Germinal center (tissue), 1 donor: ENCODE data around the gene RAB8B.

Source experiments
- DNase-seq: peaks from one replicate; pipeline ENCODE4 v3.0.0; 2012; ENCODE audit warnings: mixed read lengths, low spot score

Gene RAB8B

DNA sequence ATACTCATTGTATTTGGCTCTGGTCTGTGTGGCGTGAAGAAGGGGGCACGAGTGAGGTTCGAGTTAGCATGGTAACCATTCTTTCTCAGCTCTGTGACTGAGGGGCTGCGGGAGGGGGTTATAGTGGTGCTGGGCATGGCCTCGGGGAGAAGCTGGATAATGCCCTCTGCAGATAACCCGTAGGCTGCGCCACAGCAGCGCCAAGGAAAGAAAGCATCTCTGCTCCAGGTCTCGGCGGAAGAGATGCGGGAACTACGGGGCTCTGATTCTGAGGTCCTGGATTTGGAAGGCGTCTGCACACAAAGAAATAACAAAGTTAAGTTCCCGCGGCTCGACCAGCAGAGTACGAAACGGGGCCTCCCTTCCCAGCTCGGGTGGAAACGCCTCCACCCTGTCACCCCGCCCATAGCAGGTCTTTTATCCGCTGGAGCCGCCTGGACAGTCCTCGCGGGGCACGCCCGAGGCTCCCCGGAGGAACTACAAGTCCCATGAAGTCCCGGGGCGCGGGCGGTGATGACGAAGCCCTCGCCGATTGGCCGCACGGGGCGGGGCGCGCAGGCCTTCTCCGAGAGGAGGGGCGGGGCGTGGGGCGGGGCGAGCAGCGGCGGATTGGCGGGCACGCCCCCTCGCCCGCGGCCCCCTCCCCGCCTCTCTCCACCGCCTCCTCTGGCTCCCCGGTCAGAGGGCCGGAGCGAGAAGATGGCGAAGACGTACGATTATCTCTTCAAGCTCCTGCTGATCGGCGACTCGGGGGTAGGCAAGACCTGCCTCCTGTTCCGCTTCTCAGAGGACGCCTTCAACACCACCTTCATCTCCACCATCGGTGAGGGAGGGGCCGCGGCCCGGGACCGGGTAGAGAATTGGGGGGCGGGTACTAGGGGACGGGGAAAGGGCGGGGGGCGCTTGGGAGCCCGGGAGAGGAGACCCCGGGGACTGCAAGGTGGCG lies at the start of gene RAB8B:
RAB8B (plus strand) TSS at position 681 of the 946 bp plus-strand sequence; CDS start at position 700, 19 bp downstream.
- DNase-seq = peak; percentile 94

DNA sequence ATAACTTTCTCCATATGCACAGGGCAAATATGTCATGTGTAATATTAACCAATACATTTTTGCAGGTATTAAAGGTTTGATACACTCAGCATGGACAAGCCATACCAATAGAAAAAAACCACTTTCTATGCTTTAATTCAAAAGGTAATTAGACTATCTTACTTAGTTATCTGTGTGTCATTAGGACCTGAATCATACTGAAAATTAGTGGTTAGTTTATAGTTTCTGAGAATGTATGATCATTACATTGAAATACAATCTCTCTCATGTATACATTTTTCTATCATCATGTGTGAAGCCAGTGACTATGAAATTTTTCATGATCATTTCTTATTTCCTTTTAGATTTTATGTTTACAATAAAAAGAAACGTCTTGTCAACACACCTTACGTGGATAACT lies 48.5 kb upstream of the RAB8B start:
- DNase-seq = no peak

DNA sequence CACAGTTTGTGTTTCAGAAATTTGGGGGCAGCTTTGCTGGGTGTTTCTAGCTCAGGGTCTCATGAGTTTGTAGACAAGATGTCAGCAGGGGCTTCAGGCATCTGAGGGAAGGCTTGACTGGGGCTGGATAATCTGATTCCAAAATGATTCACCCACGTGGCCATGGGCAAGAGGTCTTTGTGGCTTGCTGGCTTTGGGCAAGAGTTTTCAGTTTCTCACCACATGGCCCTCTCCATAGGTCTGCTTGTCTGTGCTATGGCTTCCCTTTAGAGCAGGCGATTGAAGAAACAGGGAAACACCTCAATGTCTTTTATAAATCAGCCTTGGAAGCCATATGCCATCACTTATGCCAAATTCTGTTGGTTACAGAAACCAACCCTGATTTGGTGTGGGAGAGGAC lies 44.0 kb upstream of the RAB8B start:
- no peak for DNase-seq

DNA sequence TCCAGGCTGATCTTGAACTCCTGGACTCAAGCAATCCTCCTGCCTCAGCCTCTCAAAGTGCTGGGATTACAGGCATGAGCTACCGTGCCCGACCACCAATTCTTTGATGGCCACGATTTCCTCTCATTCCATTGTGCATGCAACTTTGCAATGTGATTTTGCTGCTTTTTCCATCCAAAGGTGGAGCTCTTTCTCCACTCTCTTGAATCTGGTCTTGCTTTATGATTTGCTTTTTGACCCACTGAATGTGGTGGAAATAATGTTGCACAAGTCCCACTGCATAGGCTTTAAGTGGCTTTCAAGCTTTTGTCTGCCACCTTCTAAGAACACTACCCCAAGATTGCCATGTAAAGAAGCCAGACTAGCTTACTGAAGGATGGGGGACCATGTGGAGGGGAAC lies 42.7 kb upstream of the RAB8B start:
- no peak for DNase-seq

DNA sequence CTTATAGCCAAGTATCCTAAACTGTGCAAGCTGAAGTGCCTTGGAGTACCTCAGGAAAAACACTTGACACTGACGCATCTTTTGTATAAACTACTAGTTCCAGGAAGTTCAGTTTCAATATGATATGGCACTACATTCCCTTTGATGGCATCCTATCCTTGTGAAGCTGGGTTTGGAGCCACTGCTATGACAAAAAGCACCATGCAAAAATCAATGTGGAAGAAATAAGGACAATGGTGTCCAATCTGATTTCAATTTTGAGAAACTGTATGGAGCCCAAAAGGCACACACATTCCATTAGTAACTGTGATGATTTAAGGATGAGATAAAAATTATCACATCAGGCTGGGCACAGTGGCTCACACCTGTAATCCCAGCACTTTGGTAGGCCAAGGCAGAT lies 37.7 kb upstream of the RAB8B start:
- no peak for DNase-seq

DNA sequence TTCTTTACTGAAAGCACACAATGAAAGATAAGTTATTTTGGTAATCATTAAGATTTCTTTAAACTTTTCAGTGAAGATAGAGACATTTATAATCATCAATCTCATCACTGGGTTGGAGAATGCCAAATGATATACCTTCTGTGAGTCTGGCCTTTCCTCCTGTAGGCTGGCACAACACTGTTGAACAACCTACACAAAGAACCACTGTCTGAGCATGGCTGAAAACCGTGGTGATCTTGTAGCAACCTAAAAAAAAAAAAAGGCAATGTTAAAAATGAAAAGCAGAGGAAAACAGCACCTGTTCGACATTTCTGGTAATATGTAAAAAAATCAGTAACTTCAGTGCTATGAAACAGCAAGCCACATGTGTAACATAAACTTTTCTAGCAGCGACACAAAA lies 33.9 kb upstream of the RAB8B start:
- DNase-seq = no peak

DNA sequence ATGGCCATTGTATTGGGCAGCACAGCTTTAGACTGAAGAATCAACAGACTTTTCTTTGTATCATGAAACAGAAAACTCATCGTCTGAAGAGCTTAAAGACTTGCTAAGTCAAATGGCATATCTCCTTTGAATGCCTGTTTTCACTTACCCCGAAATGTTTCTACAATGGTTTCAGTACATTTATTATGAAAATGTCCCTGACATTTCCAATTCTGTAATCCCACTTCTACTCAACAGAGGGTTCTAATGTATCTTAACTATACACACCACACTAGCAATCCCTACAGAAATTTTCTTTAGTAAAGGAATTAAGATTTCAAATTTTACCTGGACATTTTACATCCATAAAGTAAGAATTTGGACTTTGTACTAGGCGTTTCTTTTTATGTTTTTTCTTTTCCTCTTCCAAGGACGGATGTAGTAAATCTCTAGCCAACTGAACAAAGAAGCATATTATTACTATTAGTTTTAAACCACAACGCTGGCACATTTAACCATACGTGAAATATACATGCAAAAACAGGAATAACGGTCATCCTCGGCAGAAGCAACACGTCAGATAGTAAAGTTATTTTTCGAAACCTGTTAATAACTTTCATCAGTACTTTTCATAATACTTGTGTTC lies 33.2 kb upstream of the RAB8B start:
- DNase-seq = no peak

DNA sequence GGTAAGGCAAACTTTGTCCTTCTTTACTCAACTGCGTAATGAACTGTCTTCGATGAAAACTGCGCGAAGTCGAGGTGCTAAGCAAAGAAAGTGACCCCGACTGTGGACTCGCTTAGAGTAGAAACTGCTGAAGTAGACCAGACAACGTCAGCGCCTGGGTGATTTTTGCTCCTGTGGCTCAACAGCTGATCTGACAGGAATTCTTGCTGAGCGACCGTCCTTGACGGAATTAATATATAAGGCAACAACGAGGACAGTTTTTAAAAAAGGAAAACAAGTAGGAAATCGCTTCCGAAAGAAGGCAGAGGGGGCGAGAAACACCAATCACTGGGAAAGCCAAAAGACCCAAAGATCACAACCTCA lies 32.7 kb upstream of the RAB8B start:
- peak; percentile 17 for DNase-seq

DNA sequence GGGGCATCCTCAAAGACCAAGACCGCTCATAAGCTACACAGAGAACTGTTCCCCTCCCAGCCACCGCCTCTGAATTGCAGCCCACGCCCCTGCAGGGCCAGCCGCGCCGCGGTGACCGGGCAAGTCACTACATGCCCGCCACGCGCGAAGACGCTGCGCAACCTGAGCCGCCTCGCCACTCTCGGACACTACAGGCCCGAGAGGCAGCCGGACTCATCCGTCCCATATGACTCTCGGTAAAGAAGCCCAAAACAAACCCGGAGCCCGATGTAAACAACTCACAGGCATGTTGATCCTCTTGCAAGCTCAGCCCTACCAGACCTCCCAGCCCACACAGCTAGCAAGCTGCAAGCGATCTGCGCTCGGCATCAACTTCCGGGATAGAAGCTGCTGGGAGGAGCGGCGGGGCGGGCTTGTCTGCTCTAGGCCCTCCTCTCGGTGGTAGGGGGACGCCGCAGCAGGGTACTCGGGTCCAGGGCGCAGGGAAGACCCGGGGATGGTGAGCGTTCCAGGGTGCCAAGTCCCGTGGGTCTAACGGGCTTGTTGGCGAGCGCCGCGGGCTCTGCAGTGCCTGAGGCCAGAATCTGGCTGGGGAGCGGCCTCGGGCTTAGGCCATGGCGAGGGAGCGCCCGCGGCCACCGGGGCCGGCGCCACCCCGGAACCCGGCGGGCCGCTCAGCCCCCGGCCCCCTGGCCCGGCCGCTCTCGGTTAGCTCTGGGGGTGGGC lies 32.1 kb upstream of the RAB8B start, which contains the start of gene RPS27L:
RPS27L (minus strand) TSS at position 360 of the 726 bp plus-strand sequence; CDS start at position 288, 72 bp downstream.
- peak; percentile 88 for DNase-seq

DNA sequence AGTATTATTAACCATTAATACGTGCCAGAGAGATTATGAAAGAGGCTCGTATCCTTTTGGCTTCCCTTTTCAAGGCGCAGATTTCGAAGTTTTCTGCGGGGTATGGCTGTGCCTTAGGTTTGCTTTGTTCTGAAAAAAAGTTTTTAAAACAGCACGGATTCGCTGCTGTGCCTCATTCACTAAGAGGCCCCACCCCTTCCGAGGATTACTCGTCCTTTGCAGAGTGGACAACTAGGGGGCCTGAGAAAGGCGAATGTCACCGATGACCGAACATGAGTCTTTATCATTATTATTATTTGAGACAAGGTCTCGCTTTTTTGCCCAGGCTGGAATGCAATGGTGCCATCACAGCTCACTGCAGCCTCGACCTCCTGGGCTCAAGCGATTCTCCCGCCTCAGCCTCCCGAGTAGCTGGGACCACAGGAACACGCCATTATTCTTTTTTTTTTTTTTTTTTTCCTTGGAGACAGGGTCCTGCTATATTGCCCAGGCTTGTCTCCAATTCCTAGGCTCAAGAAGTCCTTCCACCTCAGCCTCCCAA lies 31.4 kb upstream of the RAB8B start:
- peak; percentile 35 for DNase-seq

DNA sequence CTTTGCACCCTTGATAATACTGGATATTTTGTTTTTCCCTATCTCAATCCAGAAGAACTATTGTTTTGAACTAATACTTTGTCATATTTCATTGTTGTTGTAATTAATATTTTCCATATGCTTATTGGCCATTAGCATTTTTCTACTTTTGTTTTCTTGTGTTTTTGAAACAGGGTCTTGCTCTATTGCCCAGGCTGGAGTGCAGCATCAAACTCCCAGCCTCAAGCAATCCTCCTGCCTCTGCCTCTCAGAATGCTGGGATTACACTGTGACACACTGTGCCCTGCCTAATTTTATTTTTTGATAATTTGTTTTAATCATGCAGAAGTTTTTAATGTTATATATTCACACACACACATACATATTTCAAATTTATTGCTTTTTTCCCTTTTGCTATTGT lies 28.8 kb upstream of the RAB8B start:
- DNase-seq = no peak

DNA sequence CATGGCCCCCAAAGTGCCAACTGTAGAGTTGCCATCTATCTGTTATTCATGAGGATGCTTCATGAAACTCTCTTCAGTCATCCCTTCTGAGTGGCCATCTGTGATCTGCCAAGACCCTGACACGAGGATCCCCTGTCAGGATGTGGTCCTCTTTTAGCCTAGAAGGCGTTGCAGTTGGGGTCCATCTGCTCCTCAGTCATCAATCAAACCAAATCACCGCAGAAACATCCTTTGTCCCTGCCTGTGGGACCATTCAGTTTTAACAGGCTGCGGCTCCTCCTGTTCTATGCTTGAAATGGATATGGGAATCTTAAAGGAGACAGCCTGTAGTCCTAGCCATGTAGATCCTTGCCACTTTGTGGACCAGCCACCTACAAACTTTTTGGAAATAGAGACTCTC lies 26.2 kb upstream of the RAB8B start:
- no peak for DNase-seq

DNA sequence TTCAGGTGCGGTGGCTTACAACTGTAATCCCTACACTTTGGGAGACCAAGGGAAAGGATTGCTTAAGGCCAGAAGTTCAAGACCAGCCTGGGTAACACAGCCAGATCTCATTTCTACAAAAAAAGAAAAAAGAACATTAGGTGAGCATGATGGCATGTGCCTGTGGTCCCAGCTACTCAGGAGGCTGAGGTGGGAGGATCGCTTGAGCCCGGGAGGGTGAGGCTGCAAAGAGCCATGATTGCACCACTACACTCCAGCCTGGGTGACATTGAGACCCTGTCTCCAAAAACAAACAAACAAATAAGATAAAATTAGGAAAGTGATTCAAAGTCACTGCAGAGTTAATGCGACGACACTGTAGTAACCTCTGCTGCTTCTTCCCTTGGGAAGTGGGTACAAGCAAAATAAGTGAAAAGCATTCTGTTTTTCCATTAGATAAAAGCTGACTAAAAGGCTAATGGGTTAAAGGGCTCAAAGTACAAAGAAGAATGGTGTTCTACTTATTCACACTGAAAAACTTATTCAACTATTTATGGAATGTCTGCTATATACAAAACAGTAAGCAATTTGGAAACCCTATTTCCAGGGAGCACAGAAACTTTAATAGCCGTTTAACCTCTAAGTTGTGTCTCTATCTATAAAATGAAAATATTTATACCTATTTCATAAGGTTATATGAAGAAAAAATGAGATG lies 24.1 kb upstream of the RAB8B start:
- DNase-seq = no peak

DNA sequence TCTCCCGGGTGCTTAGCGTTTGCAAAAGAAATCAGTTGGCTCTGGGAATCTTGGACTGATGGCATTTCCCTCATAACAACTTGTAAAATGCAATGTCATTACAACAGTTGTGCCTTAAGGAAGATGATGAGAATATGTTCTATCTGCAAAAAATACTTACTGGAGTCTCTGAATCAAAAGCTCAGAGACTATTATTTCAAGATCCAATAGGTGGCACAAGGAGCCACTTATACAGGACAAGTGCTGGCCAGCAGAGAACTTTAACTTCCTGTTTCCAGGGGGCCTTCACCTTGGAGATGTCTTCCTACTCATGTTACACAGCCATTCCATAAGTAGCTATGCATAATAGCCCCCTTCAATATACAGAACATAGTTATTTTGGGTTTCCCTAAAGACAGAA lies 23.2 kb upstream of the RAB8B start:
- DNase-seq = no peak

DNA sequence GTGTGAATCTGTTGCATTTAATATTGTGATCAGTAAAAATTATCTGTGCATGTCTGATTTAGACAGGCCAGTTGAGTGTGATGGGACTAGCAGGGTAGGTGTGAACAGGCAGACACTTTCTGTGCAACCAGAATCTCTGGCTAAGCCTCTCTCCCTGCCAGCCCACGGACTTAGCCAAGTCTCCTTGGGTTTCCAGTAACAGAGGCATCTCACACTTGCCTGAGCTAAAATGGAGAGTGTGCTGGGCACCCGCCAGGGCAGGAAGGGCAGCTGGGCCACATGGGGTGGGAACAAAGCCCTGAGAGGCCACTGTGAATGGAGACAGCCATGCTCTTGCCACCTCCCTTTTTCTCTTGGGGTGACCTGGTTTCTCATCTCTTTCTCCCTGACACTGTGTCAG lies 19.6 kb upstream of the RAB8B start:
- DNase-seq = no peak

DNA sequence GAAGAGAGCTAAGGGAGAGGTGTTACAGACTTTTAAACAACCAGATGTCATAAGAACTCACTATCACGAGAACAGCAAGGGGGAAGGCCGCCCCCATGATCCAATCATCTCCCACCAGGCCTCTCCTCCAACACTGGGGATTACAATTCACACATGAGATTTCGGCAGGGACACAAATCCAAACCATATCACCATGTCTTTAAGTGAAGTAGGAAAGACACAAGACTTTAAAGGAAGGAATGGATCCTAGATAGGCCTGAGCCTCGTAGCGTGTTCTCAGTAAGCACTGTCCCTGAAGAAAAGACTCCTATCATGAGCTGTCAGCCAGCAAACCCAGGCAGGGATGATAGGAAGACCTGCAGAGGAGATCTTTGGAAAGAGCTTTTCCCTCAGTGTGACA lies 17.0 kb upstream of the RAB8B start:
- DNase-seq = no peak

DNA sequence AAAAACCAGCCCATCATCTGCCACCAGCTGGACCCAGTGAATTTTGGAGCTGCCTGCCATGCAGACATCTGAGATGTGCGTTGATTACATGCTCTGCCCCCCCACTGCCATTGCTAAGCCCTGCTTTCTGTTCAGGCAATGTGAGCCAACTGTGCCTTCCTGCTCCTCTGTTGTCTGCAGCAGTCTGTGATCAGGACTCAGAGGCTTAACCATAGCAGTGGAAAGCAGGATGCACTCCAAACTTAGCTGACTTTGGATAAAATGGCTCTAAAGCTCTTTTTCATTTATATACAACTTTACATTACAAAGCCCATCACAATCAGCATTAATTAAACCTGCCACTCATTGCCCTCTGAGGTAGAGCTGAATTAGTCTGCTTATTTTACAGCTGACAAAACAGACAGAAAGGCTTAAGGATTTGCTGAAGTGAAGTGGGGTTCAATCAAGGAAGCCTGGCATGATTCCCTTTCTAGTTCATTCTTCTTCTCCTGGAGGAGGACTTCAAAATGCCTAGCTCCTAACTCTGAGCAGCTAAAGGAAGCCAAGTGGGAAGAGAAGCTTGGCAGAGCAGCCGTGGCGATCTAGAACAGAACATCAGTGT lies 16.5 kb upstream of the RAB8B start:
- DNase-seq = no peak

DNA sequence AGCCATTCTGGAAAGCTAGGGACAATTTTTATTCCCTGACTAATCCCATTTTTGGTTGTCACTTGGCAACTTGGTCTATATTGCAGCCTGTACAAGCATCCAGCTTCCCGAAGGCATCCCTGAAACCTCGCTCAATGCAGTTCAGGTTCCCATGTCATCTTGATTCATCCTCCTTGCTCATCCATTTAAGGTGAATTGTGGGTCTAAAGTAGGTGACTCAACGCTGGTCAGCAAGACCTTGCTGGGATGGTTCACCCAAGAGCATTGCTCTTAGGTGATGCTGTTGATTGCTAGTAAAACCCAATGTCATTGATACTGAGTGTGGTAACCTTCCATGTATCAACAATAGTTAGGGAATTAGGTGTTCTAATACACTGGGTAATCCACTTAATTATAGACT lies 13.1 kb upstream of the RAB8B start:
- DNase-seq = no peak

DNA sequence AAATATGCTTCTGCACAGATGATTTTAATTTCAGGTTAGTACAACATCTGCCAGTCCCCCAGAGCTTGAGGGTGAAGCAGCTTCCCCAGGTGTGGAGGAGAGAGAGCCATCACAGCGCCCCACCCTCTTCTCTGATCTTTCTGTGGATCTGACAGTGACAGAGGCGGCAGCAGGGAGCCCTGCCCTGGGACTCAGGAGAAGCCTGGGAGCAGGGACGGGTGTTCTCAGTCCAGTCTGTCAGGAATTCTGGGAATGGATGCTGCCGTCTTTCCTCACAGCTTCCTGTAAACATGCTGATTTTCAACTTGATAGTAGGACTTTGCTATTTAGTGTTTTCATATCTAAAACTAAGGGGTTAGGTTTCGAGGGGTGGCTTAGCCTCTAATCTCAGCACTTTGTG lies 11.4 kb upstream of the RAB8B start:
- DNase-seq = no peak

DNA sequence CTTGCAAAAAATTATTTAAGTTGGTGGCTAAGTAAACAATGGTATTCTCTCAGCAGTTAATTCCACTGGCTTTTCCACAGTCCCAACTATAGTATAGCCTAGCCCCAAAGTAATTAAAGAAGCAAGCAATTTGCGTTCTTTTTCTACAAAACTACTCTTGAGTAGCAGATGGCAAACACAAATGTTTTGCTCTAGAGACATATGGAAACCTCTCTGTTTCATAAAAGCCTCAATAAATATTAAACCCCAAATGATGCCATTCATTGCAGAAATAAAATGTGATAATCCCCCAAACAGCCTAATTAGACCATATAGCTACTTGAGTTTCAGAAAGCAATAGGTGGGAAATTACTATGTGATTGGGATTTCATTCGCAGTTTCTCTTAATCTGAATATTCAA lies 8.7 kb upstream of the RAB8B start:
- DNase-seq = no peak

DNA sequence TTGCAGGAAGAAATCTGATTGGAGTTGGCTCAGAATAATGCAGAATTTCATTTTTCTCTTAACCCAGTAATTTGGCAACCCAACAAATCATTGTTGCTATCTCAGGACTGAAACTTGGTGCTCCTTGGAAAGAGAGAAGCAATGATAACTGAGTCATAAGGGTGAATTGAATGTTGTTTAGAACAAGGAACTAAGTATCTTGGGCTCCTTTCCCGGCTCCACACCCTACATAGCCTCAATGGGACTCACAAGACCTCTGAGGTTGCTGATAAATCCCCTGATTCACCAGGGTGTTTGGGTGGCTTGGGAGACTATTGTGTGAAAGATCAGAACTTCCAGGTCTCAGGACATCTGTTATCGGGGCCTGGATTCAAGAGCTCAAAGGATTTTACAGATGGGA lies 7.8 kb upstream of the RAB8B start:
- no peak for DNase-seq

DNA sequence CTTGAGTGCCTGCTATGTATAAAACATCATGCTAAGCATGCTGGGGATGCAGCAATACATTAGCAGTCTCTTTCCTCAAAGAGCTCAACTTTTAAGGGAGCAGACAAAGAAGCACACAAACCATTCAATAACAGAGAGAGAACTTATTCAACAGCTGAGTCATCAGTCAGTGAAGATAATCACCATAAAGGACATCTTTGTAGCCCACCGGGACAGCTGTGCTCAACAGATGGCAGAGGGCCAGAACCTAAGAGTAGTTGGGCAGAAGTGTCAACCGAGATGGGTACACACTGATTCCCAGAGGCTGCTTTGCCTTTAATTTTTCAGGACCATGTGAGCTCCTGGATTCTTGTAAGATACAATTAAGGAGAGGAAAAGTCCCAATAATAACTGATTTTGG lies 4.2 kb upstream of the RAB8B start:
- no peak for DNase-seq
